Muscle of arm (tissue), 12 donors: ENCODE results near the gene PAQR5. TPM values are rescaled to one million over a fixed set of nuclear protein-coding genes. Genes with fewer than 3 reads are reported as not detected.

Experiments
- DNase-seq: peaks from one replicate; pipeline ENCODE4 v3.0.0-alpha.2; 2013
- polyA plus RNA-seq, 12 donors: library from polyadenylated mRNA; unstranded; fragments of 120-200 nt; gene quantifications; one replicate each; pipeline ENCODE4 v1.2.1, GENCODE V29; 2013; ENCODE audit not compliant: insufficient read length in 12 of 12

Gene PAQR5
- polyA plus RNA-seq, 12 donors = 0.22 to 2.6 (median 0.60) TPM; not detected in 1

DNA sequence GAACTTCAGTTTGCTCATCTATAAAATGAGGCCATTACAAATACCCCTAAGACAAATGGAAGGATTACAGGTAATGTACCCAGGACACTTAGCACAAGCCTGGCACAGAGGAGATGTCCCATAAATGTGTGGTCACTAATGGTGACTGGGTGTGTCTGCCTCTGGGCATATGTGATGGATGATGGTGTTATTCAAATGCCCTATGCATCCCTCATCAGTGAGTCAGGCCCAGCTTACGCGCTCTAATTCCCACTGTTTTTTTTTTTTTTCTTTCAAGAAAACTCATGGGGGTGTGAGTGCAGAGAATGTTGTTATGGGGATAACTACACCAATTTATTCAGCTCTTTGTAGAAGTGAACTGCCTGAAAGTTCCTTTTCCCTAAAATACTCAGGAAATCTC lies 91.9 kb downstream of the PAQR5 start:
- no peak for DNase-seq

- no peak for DNase-seq
These were observed 92.5 kb downstream of the PAQR5 start for GRCh38 chr15:69391046-69391757.

- no peak for DNase-seq
These were observed 93.6 kb downstream of the PAQR5 start for GRCh38 chr15:69392352-69392751.

DNA sequence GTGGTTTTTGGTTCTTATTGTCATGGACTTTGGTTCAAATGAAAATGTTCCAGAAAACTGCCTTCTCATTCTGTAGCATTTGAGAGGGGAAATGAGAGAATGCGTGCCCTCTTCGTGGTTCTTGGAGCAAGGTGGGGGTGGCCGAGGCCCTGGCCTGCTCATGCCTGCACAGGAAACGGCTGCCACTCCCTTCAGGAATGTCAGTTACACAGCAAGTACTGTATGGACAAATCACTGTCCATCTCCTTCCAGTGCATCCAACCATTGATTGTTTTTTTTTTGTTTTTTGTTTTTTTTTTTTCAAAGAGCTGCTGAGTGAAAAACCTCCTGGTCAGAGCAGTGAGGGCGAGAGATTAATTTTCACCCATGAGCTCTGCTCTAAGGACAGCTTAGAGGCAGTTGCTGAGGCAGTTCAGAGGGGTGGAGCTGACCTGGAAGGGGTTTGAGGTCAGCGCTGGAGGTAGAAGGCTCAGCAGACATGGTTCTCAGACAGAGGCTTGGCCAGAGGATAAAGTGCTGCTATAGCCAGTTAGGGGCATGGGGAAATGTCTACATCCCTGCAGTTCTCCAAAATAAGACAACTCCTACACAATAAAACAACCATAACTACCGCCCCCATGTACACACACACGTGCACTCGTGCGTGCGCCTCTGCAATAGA lies 95.2 kb downstream of the PAQR5 start:
- no peak for DNase-seq

GRCh38 chr15:69394556-69395282 lies 96.0 kb downstream of the PAQR5 start:
- peak; percentile 87 for DNase-seq

DNA sequence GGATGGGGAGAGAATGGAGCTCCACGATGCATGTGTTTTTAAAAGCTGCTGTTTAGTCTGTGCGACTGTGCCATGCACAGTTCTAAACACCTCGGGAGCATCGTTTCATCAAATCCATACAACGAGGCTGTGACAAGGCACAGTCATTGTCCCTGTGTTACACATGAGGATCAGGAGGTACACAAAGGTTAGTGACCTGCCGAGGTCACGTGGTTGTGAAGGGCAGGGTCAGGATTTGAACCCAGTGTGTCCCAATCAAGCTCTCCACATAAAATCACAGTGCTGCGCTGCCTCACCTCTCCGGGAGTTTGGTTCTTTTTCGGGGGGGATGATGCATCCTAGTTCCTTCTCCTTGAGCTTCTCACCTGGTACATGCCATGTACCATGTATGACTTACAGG lies 96.7 kb downstream of the PAQR5 start:
- no peak for DNase-seq

- DNase-seq = no peak
These were observed 97.3 kb downstream of the PAQR5 start for GRCh38 chr15:69395991-69396390.

- DNase-seq = no peak
These were observed 99.8 kb downstream of the PAQR5 start for GRCh38 chr15:69398491-69398891.

- DNase-seq = no peak
These were observed 102.1 kb downstream of the PAQR5 start for GRCh38 chr15:69400850-69401249.

DNA sequence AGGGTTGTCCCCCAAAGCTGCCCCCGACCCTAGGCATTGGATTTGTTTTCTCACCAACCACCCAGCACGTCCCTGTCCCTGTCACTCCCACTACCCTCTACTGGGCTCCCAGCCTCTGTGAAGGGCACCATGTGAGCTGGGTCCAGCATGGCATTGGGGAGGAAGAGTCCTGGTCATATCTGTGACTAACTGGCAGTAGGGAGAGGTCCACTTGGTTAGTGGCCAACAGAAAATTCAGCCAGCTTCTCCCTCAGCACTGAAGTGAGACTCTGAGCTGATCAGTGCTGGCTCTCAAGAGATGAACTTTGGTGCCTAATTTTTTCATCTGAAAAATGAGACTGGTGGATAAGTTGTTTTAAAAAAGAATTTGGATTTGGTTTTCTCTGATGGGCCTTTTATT lies 104.1 kb downstream of the PAQR5 start:
- DNase-seq = no peak

GRCh38 chr15:69403594-69403993 lies 104.9 kb downstream of the PAQR5 start:
- DNase-seq = peak; percentile 45

GRCh38 chr15:69405110-69405509 lies 106.4 kb downstream of the PAQR5 start:
- DNase-seq = no peak

- DNase-seq = no peak
These were observed 109.1 kb downstream of the PAQR5 start for GRCh38 chr15:69407719-69408400.

DNA sequence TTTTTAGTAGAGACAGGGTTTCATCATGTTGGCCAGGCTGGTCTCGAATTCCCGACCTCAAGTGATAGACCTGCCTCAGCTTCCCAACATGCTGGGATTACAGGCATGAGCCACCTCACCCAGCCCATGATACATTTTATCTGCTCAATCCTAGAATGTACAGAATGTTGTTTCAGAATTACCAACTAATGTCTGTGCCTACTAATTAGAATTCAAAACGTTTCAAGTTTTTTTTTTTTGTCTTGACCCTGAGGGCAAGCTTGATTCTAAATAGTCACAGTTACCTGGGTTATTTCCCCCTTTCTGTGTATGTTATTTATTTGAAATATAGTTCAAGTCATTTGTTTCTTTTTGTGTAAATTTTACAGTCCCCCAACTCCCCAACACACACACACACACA lies 110.1 kb downstream of the PAQR5 start:
- DNase-seq = no peak

GRCh38 chr15:69410248-69410874 lies 111.6 kb downstream of the PAQR5 start:
- DNase-seq = no peak

GRCh38 chr15:69412274-69412673 lies 113.6 kb downstream of the PAQR5 start:
- no peak for DNase-seq

DNA sequence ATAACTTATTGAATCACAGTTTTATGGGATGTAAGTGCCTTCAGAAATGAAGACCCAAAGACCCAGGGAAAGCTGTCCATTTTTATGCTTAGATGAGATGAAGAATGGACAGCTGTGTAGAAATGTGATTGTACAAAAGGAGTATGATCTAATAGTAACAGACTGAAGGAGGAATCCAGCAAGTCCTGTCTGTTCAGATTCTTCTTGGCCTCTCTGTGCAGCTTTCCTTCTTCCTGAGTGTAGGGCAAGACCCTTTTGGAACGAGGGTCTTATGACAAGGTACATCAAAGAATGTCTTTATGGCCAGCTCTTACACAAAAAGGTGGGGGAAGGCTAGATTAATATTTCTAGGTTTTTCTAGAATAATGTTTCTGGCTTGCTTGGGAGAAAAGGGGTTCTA lies 114.0 kb downstream of the PAQR5 start:
- no peak for DNase-seq

DNA sequence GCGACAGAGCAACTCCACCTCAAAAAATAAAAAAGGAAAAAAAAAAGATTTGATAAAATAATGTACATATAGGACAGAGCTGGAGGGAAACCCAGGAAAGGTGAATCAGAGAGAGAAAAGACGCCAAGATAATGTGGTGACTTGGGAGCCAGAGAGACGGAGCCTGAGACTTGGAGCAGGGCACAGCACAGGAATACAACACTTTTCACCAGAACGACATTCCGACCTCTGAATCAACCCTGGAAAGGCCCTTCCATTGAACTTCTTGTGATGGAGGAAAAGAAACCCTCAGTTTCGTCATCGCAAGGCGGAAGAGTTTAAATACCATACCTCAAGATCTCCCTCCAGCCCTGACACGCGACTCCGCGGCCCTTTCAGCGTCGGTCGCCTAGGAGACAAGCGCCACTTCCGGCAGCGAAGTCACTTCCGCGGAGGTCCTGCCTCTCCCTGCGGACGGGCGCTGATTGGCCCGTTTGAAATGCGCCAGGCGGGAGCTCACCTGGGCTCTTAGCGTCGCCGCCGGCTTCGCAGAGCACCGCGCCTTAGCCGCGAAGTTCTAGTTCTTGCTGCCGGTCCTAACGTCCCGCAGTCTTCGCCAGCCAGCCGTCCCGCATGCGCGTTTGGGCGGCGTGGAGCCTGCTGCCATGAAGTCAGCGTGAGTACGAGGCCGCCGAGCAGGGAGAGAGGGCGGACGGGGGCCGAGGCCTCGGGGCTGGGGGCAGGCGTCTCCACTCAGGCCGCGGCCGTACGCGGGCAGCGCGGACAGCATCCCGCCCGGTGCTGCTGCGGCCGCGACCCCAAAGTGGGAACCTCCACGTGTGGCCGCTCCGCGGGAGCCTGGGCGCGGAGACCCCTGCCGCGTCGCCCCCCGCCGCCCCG lies 115.3 kb downstream of the PAQR5 start, which contains the start of gene KIF23:
KIF23 (plus strand) TSS at position 528 of the 879 bp plus-strand sequence; CDS start at position 645, 117 bp downstream.
- peak; percentile 95 for DNase-seq

- peak; percentile 38 for DNase-seq
These were observed 116.0 kb downstream of the PAQR5 start for GRCh38 chr15:69414701-69415167.

- no peak for DNase-seq
These were observed 116.7 kb downstream of the PAQR5 start for GRCh38 chr15:69415381-69415780.

- no peak for DNase-seq
These were observed 118.9 kb downstream of the PAQR5 start for GRCh38 chr15:69417581-69417980.
